Fibroblast of skin of back (primary cell): Measurements from ENCODE around the gene ASGR1.
"Not testable (repeated sequence)": the region's sequence is repeated elsewhere in the genome, so short reads cannot be mapped to it uniquely, and the experiment has no call there.

Source experiments
- DNase-seq: peaks from one replicate; pipeline ENCODE4 v3.0.0-alpha.2; 2013

ASGR1 gene

GRCh38 chr17:7190276-7190917 lies 11.2 kb upstream of the ASGR1 start:
- no peak for DNase-seq

GRCh38 chr17:7186241-7186640 lies 7.1 kb upstream of the ASGR1 start:
- no peak for DNase-seq

GRCh38 chr17:7184647-7185046 lies 5.5 kb upstream of the ASGR1 start:
- DNase-seq: no peak

GRCh38 chr17:7184091-7184488 lies 4.9 kb upstream of the ASGR1 start:
- DNase-seq: no peak

GRCh38 chr17:7183433-7184090 lies 4.4 kb upstream of the ASGR1 start:
- DNase-seq: no peak

GRCh38 chr17:7182101-7182500 lies 2.9 kb upstream of the ASGR1 start:
- not testable (repeated sequence) for DNase-seq

GRCh38 chr17:7178973-7179316 lies 225 bp downstream of the ASGR1 start:
- no peak for DNase-seq

- peak; percentile 29 for DNase-seq
Observed at GRCh38 chr17:7177954-7178477, 1.2 kb downstream of the ASGR1 start.

- DNase-seq: peak; percentile 68
Observed at GRCh38 chr17:7177191-7177953, 1.8 kb downstream of the ASGR1 start.

- DNase-seq: no peak
Observed at GRCh38 chr17:7176841-7177190, 2.4 kb downstream of the ASGR1 start.

GRCh38 chr17:7176107-7176840 lies 2.9 kb downstream of the ASGR1 start:
- no peak for DNase-seq

GRCh38 chr17:7175330-7175733 lies 3.8 kb downstream of the ASGR1 start:
- DNase-seq: no peak

GRCh38 chr17:7174603-7175326 lies 4.4 kb downstream of the ASGR1 start:
- no peak for DNase-seq

GRCh38 chr17:7173687-7174602 lies 5.2 kb downstream of the ASGR1 start:
- no peak for DNase-seq

GRCh38 chr17:7172522-7173191 lies 6.5 kb downstream of the ASGR1 start:
- DNase-seq: not testable (repeated sequence)

- not testable (repeated sequence) for DNase-seq
Observed at GRCh38 chr17:7169565-7169908, 9.6 kb downstream of the ASGR1 start.

GRCh38 chr17:7168841-7169564 lies 10.2 kb downstream of the ASGR1 start:
- DNase-seq: not testable (repeated sequence)

- DNase-seq: no peak
Observed at GRCh38 chr17:7167832-7168231, 11.3 kb downstream of the ASGR1 start.

- no peak for DNase-seq
Observed at GRCh38 chr17:7166873-7167272, 12.3 kb downstream of the ASGR1 start.

GRCh38 chr17:7159571-7159970 lies 19.6 kb downstream of the ASGR1 start:
- DNase-seq: not testable (repeated sequence)
